A673 (cell line): ENCODE results near the gene PATL1.

Experiments used
- EZH2 ChIP-seq: fragments of 200-600 bp; sonication (generic); IDR thresholded peaks from 2 replicates; pipeline ENCODE4 v1.6.1; 2017; ENCODE audit warnings: borderline replicate concordance, low read depth, mild to moderate bottlenecking, mixed read lengths, antibody characterized with exemption, low read length; ENCODE audit not compliant: poor library complexity, severe bottlenecking
- TF ChIP-seq, protein P1 (sequence below): fragments of 300-800, 200-600 bp; sonication (generic); conservative IDR thresholded peaks from 2 replicates; pipeline ENCODE4 v1.5.1; 2017; ENCODE audit warnings: low read depth, mild to moderate bottlenecking, antibody characterized with exemption, low read length, moderate library complexity, mixed read lengths

DNA sequence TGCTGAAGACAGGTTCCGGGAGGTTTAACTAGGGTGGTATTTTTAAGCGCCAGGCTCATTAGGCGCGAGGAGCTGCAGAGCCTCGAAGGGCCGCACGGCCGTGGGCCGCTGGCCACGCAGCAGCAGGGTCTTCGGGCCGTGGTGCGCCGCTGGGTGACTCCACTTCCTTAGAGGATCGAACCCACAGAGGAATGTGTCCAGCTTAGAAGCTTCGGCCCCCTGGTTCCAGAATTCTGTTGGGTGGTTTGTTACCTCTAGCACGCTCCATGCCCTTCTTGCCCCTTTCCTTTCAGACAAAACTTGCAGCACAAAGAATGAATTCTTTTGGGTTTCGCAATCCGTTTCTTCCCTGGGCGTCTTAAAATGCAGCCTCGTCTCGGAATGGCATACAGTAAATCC is 773 bp upstream of the PATL1 start:
- no peak for TF ChIP-seq EZH2
- TF ChIP-seq, protein P1, sequence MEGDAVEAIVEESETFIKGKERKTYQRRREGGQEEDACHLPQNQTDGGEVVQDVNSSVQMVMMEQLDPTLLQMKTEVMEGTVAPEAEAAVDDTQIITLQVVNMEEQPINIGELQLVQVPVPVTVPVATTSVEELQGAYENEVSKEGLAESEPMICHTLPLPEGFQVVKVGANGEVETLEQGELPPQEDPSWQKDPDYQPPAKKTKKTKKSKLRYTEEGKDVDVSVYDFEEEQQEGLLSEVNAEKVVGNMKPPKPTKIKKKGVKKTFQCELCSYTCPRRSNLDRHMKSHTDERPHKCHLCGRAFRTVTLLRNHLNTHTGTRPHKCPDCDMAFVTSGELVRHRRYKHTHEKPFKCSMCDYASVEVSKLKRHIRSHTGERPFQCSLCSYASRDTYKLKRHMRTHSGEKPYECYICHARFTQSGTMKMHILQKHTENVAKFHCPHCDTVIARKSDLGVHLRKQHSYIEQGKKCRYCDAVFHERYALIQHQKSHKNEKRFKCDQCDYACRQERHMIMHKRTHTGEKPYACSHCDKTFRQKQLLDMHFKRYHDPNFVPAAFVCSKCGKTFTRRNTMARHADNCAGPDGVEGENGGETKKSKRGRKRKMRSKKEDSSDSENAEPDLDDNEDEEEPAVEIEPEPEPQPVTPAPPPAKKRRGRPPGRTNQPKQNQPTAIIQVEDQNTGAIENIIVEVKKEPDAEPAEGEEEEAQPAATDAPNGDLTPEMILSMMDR: no peak
